CD4-positive, alpha-beta T cell treated with Interleukin-6 for 4 hours (primary cell): ENCODE measurements around the gene TOGARAM2.

Source experiments
- DNase-seq: peaks from one replicate; pipeline ENCODE4 v3.0.0-alpha.2; 2020; ENCODE audit warnings: mixed read lengths

The TOGARAM2 gene

DNA sequence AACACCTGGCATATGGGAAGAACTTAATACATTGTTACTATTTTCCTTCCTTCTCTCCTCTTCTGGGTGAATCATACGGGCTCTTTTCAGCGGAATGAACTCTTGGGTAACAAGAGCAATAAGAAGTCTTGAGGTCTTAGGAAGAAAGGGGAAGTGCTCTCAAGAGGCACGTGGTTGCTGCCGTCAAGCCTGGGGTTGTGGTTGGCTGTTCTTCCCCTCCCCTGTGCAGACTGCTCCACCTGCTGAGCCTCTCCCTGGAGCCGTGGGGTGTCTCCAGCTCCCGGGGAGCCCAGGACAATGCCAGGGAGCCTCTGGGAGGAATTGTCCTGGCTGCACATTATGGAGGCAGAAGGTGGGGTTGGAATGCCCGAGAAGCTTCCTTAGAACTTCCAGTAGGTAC lies 19.4 kb downstream of the TOGARAM2 start:
- peak; percentile 38 for DNase-seq

- DNase-seq = no peak
Measured at GRCh38 chr2:29000956-29001355, 19.9 kb downstream of the TOGARAM2 start.

- no peak for DNase-seq
Measured at GRCh38 chr2:29001806-29002205, 20.7 kb downstream of the TOGARAM2 start.

- no peak for DNase-seq
Measured at GRCh38 chr2:29004755-29005154, 23.7 kb downstream of the TOGARAM2 start.

DNA sequence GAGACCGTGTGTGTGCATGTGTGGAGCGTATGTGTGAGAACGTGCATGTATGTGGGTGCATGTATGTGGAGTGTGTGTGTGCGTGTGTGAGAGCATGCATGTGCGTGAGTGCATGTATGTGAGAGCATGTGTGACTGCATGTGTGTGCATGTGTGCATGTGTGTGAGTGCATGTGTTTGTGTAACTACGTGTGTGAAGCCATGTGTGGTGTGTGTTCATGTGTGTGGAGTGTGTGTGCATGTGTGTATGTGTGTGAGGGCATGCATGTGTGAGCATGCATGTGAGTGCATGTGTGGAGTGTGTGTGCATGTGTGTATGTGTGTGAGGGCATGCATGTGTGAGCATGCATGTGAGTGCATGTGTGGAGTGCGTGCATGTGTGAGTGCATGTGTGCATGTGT lies 24.2 kb downstream of the TOGARAM2 start:
- no peak for DNase-seq

DNA sequence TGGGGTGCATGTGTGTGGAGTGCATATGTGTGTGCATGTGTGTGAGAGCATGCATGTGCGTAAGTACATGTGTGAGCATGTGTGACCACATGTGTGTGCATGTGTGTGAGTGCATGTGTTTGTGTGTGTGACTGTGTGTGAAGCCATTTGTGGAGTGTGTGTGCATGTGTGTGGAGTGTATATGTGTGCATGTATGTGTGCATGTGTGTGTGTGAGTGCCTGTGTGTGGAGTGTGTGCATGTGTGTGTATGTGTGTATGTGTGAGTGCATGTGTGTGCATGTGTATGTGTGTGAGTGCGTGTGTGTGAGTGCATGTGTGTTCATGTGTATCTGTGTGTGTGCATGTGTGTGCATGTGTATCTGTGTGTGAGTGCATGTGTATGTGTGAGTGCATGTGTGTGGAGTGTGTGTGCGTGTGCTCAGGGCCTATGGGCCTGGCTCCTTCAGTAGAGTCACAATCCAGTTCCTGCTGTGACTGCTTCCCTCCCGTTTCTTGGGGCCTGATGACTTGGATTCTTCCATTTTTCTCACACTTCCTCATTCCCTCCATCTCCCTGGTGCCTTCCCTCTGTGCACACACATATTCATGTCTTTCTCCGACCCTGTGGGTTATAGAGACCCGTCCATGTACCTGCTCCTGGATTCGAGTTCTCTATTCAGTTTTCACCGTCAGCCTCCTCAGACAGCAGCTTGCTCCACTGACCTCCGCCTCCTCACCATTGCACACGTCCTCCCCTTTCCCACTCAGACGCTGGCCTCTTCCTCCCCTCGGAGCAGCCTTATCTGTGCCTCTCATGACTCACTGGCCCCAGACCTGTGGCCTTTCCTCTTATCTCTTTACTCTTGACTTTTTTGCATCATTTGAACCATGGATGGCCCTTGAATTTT lies 25.2 kb downstream of the TOGARAM2 start:
- DNase-seq = no peak

DNA sequence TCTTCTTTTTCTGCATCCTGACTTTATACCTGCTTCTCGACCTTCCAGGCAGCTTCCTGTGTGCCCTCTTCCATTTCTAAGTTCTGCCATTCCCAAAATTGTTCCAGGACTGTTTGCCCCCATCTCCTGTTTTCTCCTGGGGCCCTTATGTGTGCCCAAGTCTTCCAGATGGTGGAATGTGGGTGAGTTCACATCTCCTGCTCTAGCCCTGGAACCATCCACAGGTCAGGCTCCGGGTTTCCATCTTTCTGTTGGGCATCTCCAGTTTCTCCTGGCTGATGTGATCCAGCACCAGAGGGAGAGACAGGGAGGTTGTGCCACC lies 25.8 kb downstream of the TOGARAM2 start:
- DNase-seq = no peak

DNA sequence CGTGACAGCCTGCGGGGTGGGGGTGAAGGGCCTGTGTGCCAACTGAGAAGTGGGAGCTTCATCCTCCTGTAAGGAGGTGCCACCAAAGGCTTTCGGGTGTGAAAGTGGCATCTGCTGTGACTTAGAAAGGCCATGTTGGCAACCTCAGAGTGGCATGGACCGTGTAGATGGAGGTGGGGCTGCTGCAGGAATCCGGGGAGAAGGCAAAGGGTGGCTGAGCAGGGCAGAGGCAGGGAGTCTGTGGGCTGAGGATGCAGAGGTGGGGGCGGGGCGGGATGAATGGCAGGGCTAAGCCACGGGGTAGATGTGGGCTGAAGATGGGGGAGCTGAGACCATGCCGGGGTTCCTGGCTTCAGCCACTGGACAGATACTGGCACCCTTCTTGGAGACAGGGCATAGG lies 28.2 kb downstream of the TOGARAM2 start:
- DNase-seq = no peak

DNA sequence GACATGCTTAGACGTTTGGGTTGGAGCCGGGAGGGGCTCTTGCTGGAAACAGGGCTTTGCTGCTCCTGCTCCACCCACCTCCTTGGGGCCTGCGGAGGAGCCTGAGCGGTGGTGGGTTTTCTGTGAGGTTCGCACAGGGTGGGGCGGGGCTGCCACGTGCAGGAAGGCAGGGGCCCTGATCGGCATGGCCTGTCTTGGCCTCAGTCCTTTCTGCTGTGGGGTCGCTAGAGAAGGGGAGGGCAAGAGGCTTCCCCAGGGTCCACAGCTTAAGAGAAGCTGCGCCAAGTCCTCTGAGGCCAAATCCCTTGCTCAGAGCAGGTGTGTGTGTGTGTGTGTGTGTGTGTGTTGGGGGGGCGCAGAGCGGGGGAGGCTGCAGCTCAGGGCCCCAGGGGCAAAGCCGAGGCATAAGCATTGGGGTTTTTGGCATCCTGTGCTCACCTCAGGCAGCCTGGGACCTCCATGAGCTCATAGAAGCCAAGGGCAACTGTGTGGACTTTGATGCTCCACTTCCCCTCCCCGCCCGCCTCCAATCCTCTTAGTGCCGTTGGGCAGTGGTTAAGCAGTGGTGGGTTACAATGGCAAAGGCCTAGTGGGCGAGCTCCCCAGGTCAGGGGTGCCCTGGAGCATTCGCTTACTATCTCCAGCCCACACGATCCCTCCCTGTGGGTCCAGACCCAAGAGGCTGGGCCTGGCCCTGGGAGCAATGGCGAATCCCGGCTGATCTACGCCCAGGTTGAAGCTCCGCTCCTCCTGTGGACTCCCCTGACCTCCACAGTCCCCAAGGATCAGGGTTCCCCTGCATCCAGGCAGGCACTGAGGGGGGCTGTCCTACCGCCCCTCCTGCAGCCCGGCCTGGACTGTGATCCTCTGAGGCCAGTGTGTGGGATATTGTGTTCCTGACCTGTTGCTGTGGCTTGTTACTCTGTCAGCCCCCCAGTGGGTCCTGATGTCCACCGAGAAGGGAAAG lies 28.9 kb downstream of the TOGARAM2 start:
- DNase-seq = peak; percentile 27

DNA sequence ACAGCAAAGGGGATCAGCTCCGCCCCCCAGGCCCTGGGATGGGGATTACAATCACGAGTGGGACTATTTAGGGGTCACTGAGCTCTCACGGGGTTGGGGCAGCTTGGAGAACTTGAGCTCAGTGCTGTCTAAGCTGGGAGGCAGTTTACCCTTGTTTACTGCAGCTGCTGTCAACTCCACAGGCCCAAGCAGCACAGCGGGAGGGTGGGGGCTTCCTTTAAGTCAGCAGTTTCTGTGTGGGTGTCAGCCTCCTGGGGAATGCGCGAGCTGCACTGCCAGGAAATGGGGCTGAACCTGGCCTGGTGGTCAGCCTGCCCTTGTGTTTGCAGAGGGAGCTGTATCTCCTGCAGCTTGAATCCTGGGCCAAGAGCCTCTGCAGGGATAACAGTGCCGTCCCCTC lies 29.8 kb downstream of the TOGARAM2 start:
- peak; percentile 62 for DNase-seq

DNA sequence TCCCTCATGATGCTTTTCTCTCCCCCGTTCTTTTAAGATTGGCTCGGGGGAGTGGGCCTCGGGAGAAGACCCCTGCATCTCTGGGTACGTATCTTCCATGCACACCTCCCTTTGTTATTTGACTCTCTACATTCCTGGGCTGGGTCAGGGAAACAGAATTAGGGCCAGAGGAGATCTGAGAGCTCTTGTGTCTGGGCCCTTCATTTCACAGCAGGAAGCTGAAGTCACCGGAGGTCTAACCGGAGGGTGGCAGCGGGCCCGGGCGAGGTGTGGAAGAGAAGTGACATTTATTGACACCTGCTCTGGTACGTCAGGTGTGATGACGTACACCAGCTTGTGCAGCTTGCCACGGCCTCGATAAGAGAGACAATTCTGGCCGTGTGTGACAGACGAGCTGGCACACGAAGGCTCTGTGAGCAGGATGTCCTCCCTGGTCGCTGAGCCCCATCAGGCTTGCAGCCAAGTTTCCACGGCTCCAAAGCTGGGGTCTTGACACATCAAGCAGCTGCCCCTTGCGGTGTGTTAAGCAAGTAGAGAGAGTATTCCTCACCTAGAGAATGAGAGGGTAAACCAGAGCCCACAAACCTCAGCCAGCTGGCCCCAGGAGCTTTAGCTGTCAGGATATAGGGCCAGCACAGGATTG lies 30.4 kb downstream of the TOGARAM2 start:
- DNase-seq = peak; percentile 87

GRCh38 chr2:29012211-29012681 lies 31.1 kb downstream of the TOGARAM2 start:
- peak; percentile 51 for DNase-seq

DNA sequence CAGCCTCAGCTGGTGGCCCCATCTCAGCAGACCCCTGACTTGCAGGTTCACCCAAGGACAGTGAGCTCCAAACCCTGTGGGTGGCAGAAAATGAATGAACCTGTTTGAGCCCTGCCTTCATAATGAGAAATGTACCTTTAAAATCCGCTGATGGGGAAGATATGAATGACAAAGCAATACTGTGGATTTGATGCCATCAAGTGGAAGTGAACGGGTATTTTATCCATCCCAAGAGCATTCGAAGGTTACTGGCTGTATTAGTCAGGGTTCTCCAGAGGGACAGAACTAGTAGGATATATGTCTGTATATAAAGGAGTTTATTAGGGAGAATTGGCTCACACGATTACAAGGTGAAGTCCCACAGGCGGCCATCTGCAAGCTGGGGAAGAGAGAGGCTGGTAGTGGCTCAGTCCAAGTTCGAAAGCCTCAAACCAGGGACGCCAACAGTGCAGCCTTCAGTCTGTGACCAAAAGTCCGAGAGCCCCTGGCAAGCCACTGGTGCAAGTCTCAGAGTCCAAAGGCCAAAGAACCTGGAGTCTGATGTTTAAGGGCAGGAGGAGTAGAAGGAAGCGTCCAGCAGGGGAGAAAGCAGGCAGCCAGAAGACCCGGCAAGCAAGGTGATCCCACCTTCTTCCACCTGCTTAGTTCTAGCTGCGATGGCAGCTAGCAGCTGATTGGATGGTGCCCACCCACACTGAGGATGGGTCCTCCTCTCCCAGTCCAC lies 32.1 kb downstream of the TOGARAM2 start:
- DNase-seq = no peak

DNA sequence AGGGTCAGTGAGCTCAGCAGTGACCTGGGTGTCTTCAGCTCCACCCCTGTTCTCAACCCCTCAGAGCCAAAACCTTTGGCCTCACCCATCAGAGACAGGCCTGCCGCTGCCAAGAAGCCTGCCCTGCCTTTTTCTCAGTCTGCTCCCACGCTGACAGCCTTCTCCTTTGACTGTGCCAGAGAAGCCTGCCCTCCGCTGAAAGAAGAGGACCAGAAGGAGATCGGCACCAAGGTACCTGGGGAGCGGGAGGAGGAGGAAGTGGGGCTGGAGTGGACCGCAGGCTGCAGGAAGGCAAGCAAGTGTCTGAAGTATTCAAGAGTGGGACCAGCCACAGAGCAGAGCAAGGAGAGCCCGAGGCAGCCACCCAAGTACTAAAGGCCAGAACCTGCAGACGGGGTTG lies 33.2 kb downstream of the TOGARAM2 start:
- DNase-seq = no peak

DNA sequence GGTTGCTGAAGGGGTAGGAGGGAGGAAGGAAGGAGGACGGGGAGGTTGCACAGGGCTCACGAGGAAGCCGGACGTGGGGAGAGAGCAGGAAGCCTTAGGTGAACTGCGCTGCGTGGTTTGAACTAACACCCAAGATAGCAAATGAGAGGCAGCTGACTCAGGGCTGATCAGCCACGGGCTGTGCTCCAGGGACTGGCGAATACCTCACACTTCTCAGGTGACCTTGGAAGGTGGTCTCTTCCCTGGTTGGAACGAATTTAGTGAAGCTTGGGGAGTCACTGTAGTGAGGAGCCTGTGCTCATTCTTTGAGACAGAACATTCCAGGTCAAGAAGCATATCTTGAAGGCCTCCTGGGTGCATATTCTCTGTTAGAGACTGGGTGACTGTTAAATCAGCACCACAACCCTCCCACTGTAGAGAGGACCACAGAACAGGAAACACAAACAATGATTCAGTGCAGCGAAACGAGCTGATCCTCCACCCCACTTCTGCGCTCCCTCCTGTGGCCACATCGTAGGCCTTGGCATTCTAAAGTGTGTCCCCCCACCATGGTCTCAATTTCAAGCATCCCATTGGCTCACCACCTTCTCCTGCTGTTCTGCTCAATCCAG lies 33.8 kb downstream of the TOGARAM2 start:
- peak; percentile 86 for DNase-seq

DNA sequence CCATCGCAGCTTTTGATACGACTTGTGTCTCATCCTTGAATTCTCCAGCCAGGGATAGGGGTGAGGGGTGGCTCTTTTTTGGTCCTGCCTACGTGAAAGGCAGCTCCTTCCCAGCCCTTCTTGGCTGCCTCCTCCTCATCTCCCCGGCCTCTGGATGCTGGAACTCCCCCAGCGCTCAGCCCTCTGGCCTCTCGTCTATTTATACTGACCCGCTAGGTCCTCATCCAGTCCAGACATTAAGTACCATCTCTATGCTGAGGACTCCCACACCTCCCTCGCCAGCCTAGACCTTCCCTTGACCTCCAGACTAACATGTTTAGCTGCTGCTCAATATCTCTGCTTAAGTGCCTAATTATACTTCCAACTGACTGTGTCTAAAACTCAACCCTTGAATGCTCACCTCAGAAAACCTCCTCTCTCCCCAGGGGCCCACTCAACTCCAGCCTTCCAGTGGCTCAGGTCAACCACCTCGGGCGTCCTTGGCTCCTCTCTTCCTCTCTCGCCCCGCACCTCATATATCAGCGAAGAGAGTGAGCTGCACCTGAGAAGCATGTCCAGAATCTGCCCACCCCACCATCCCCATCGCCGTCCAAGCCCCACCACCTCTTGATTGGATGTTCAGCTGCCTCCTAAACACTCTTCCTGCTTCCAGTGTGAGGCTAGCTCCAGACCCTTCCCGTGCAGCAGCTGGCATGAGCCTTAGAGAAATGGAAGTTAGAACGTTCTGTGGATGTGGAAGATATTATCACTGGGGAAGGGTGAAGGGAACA lies 34.8 kb downstream of the TOGARAM2 start:
- DNase-seq = no peak

- DNase-seq = no peak
Measured at GRCh38 chr2:29016504-29016903, 35.4 kb downstream of the TOGARAM2 start.

DNA sequence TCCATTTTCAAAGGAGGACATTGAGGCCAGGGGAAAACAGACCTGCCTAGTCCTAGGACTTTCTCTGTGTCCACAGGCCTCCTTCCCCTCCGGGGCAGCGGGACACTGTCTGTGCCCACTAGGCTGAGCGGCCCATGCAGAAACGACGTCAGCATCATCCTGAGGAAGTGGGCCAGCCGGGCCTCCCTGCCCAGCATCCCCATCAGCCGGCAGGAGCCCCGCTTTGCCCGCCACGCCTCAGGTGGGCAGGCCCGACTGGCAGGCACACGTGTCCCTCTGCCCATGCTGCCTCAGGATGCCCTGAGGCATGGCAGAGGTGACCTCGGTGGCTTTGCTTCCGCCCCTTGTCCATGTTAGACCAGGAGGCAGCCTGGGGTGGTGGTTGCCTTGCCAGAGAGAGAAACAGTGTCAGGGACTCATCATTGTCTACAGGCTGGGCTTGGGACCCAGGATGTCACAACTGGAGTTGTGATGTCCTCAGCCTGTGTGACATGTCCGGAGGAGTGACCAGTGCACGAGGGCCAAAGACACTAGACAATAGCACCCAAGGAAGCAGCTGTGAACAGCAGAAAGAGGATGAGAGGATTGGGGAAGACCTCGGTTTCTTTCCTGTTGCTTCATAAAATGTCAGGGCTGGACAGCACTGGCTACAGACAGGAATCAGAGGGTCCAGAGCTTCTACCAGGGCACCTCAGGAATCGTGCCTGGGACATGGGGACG lies 36.8 kb downstream of the TOGARAM2 start:
- DNase-seq = no peak

DNA sequence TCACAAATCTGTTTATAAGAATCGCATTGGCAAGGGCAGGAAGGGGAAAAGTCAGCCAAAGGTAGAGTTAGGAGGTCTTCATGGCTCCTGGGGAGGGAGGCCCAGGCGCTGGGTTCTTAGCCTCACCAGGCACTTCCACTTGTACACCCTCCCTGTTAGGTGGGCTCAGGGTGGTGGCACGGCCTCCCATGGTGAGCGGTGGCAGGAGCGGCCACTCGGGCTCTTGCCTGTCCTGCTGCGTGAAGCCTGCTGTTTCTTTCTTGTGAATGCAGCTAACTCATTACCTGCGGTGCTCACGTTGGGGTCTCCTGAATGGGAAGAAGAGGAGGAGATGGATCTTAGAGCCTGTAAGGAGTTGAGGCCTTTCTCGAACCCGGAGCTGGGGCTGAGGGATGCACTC lies 40.8 kb downstream of the TOGARAM2 start:
- no peak for DNase-seq

- no peak for DNase-seq
Measured at GRCh38 chr2:29022679-29023078, 41.6 kb downstream of the TOGARAM2 start.

GRCh38 chr2:29023188-29023587 lies 42.1 kb downstream of the TOGARAM2 start:
- DNase-seq = no peak
